CD8-positive, alpha-beta memory T cell (primary cell): ENCODE results near the gene ESPN. TPM values are rescaled to one million over a fixed set of nuclear protein-coding genes. Genes with fewer than 3 reads are reported as not detected.

Experiments used
- CTCF ChIA-PET: fragments of 350-600 bp; sonication (Branson Sonifier 250); formaldehyde crosslinking; loops from one replicate; lab custom pipeline; 2021; ENCODE audit warnings: antibody characterized with exemption; lab: Charles Lee
- POLR2A ChIA-PET: fragments of 350-600 bp; sonication (Branson Sonifier 250); formaldehyde crosslinking; loops from one replicate; lab custom pipeline; 2021; ENCODE audit warnings: antibody characterized with exemption; lab: Charles Lee
- DNase-seq, 5 donors: peaks; one replicate each; pipeline versions ENCODE4 v3.0.0 to v3.0.0-alpha.2; 2020 to 2022; ENCODE audit warnings: mixed read lengths in 1 of 5
- H3K27ac ChIP-seq: one replicate; pipeline ENCODE4 v1.7.0; 2013; ENCODE audit warnings: low read depth, mild to moderate bottlenecking, low read length, moderate library complexity
- H3K27me3 ChIP-seq: 2 replicates; pipeline ENCODE4 v1.7.0; 2013; ENCODE audit warnings: low read length, mild to moderate bottlenecking; ENCODE audit not compliant: insufficient read depth, poor library complexity, severe bottlenecking
- H3K36me3 ChIP-seq: 2 replicates; pipeline ENCODE4 v1.7.0; 2013; ENCODE audit warnings: mild to moderate bottlenecking, low read length, moderate library complexity; ENCODE audit not compliant: insufficient read depth
- H3K4me1 ChIP-seq: 2 replicates; pipeline ENCODE4 v1.7.0; 2013; ENCODE audit warnings: mild to moderate bottlenecking, low read length, moderate library complexity; ENCODE audit not compliant: insufficient read depth
- H3K4me3 ChIP-seq: 2 replicates; pipeline ENCODE4 v1.7.0; 2013; ENCODE audit warnings: mild to moderate bottlenecking, low read length
- H3K9me3 ChIP-seq: 2 replicates; pipeline ENCODE4 v1.7.0; 2013; ENCODE audit warnings: mild to moderate bottlenecking, low read length
- H3K27ac Mint-ChIP-seq, 8 donors: one replicate each; pipeline ENCODE4 v1.8.0; 2020 to 2021; ENCODE audit warnings: mixed read lengths in 8 of 8, mild to moderate bottlenecking in 6 of 8, inconsistent platforms in 3 of 8, moderate library complexity in 3 of 8
- H3K27me3 Mint-ChIP-seq, 2 donors: one replicate each; pipeline ENCODE4 v1.8.0; 2020 to 2021; ENCODE audit warnings: mixed read lengths in 2 of 2, mild to moderate bottlenecking in 1 of 2, moderate library complexity in 1 of 2
- H3K36me3 Mint-ChIP-seq, 3 donors: one replicate each; pipeline ENCODE4 v1.8.0; 2020 to 2021; ENCODE audit warnings: mixed read lengths in 3 of 3, inconsistent platforms in 1 of 3, mild to moderate bottlenecking in 1 of 3
- H3K4me1 Mint-ChIP-seq, 3 donors: one replicate each; pipeline ENCODE4 v1.8.0; 2020 to 2021; ENCODE audit warnings: mixed read lengths in 3 of 3, inconsistent platforms in 1 of 3, mild to moderate bottlenecking in 1 of 3
- H3K4me3 Mint-ChIP-seq, 7 donors: one replicate each; pipeline ENCODE4 v1.8.0; 2020 to 2021; ENCODE audit warnings: mixed read lengths in 7 of 7, mild to moderate bottlenecking in 6 of 7, moderate library complexity in 4 of 7, inconsistent platforms in 2 of 7
- H3K9me3 Mint-ChIP-seq, 5 donors: one replicate each; pipeline ENCODE4 v1.8.0; 2020 to 2022; ENCODE audit warnings: mixed read lengths in 5 of 5, mild to moderate bottlenecking in 3 of 5, moderate library complexity in 2 of 5, inconsistent platforms in 1 of 5
- polyA plus RNA-seq: library from polyadenylated mRNA; unstranded; fragments of 300-500 nt; fragmentation: Illumina TruSeq; gene quantifications from one replicate; pipeline ENCODE4 v1.2.3, GENCODE V29; 2021
- total RNA-seq, 2 experiments: library from RNA; stranded (reverse); gene quantifications; one replicate each; pipeline ENCODE4 v1.2.3, GENCODE V29; 2021

ESPN gene
- total and polyA plus RNA-seq, 3 experiments from 2014 or later: 0.28 to 0.60 (median 0.48) TPM

GRCh38 chr1:6501279-6501813 is 76.8 kb downstream of the ESPN start:
- Histone ChIP-seq H3K27me3 (peaks cover 3% of the 10 kb centered on the region), H3K9me3 (no peaks in the 10 kb centered on the region), H3K27ac (no peak overlapping the region), H3K36me3 (no peaks in the 10 kb centered on the region), H3K4me1 (peaks cover 5% of the 10 kb centered on the region), H3K4me3 (no peak overlapping the region)
- H3K4me3 Mint-ChIP-seq: peak overlapping the region in 2 of 7 donors; percentile 4 to 8
- POLR2A ChIA-PET: no interaction called here
- no peaks in the 10 kb centered on the region for H3K9me3 Mint-ChIP-seq
- DNase-seq: no peak
- CTCF ChIA-PET: interaction anchor here (2.0 kb wide), 1 partner anchor 11 kb away, joined by 5 read pairs; no protein-coding TSS in a partner anchor
- no peaks in the 10 kb centered on the region for H3K36me3 Mint-ChIP-seq
- peaks cover 7 to 17% (median 9%) of the 10 kb centered on the region in 3 donors for H3K4me1 Mint-ChIP-seq
- H3K27me3 Mint-ChIP-seq: peaks cover 2 to 6% of the 10 kb centered on the region in 2 donors
- no peak overlapping the region for H3K27ac Mint-ChIP-seq

DNA sequence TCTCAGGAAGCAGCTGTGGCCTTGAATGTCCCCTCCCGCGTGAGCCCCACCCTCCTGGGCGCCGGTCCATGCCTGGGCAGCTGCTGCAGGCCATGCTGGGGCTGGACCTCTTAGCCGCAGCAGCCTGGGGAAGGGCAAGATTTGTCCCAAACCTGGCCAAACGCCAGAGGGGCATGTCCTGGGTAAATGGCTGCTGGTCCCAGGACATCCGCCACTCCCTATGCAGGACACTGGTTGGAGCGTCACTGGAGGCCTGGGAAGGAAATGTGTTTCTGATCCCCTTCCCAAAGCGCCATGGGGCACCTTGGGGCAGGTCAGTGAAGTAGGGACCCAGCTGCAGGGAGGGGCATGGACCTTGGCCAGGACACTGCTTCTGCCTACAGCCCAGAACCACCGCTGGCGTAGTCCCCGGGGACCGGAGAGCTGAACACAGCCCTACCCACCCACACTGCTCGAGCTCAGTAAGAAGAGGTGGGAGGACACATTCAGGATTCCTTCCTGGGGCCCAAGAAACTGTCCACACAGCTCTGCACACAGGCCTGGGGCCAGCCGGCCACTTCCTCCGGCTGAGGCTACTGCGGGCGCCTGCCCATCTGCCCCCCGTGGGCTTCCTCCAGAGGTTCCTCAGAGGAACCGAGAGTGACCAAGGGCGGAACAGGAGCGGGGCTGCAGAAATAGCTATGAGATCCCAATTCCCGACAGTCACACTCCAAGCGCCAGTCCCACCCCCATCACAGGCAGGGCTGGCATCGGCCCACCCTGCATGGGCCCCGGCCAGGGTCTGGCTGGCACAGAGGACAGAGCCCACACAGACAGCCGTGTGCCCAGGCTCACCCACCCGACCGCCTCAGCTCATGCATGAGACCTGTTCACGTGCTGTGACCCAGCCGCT is 77.7 kb downstream of the ESPN start:
- CTCF ChIA-PET: interaction anchor here (1.3 to 2.0 kb wide), 2 partner anchors 12 to 79 kb away, joined by 3 to 5 read pairs; no protein-coding TSS in a partner anchor
- peaks cover 4 to 12% of the 10 kb centered on the region in 2 donors for H3K27me3 Mint-ChIP-seq
- H3K36me3 Mint-ChIP-seq: no peaks in the 10 kb centered on the region
- peaks cover 7 to 13% (median 7%) of the 10 kb centered on the region in 3 donors for H3K4me1 Mint-ChIP-seq
- Histone ChIP-seq H3K4me3 (no peak overlapping the region), H3K9me3 (no peaks in the 10 kb centered on the region), H3K27ac (no peak overlapping the region), H3K27me3 (peaks cover 2% of the 10 kb centered on the region), H3K36me3 (no peaks in the 10 kb centered on the region), H3K4me1 (peaks cover 5% of the 10 kb centered on the region)
- no peak overlapping the region for H3K27ac Mint-ChIP-seq
- POLR2A ChIA-PET: no interaction called here
- no peaks in the 10 kb centered on the region for H3K9me3 Mint-ChIP-seq
- DNase-seq: no peak
- no peak overlapping the region for H3K4me3 Mint-ChIP-seq

GRCh38 chr1:6503884-6504602 is 79.5 kb downstream of the ESPN start:
- Mint-ChIP-seq H3K27me3 (peaks cover 4 to 12% of the 10 kb centered on the region in 2 donors), H3K36me3 (no peaks in the 10 kb centered on the region), H3K4me3 (no peak overlapping the region), H3K4me1 (peaks cover 0 to 2% (median 0%) of the 10 kb centered on the region in 3 donors), H3K9me3 (no peaks in the 10 kb centered on the region), H3K27ac (no peak overlapping the region)
- H3K27ac ChIP-seq: no peak overlapping the region
- peaks cover 5% of the 10 kb centered on the region for H3K27me3 ChIP-seq
- POLR2A ChIA-PET: interaction anchor here (0.6 kb wide), 1 partner anchor 11 kb away, joined by 5 read pairs; no protein-coding TSS in a partner anchor
- no peak overlapping the region for H3K4me3 ChIP-seq
- no peaks in the 10 kb centered on the region for H3K36me3 ChIP-seq
- CTCF ChIA-PET: no interaction called here
- DNase-seq: no peak
- no peaks in the 10 kb centered on the region for H3K4me1 ChIP-seq
- H3K9me3 ChIP-seq: no peaks in the 10 kb centered on the region

DNA sequence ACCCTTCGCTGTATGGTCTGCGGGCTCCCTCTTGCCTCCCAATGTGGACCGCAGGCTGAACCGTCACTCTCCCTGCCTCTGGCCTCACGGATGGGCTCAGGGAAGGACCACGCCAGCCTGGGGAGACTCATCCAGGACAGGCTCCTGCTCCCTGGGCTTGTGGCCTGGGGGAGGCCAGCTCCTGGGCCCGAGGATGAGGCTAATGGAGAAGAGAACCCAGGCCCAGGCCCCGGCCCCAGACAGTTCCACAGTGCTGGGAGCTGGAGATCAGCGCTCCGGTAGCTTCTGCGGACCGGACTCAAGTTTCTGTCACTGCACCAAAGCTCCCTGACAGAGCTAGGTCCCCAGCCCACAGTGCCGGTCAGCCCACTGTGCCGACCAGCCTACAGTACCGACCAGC is 80.3 kb downstream of the ESPN start:
- POLR2A ChIA-PET: interaction anchor here (0.6 kb wide), 1 partner anchor 12 kb away, joined by 5 read pairs; no protein-coding TSS in a partner anchor
- Histone ChIP-seq H3K9me3 (no peaks in the 10 kb centered on the region), H3K27ac (no peak overlapping the region), H3K27me3 (peaks cover 5% of the 10 kb centered on the region), H3K4me3 (no peak overlapping the region), H3K4me1 (no peaks in the 10 kb centered on the region), H3K36me3 (no peaks in the 10 kb centered on the region)
- Mint-ChIP-seq H3K9me3 (no peaks in the 10 kb centered on the region), H3K27me3 (peaks cover 2 to 12% of the 10 kb centered on the region in 2 donors), H3K4me3 (no peak overlapping the region), H3K36me3 (no peaks in the 10 kb centered on the region), H3K27ac (no peak overlapping the region), H3K4me1 (no peaks in the 10 kb centered on the region)
- no peak for DNase-seq
- CTCF ChIA-PET: interaction anchor here (0.9 to 1.2 kb wide), 2 partner anchors 12 to 15 kb away, joined by 3 read pairs; no protein-coding TSS in a partner anchor

- Mint-ChIP-seq H3K4me3 (no peak overlapping the region), H3K4me1 (no peaks in the 10 kb centered on the region), H3K36me3 (no peaks in the 10 kb centered on the region), H3K27ac (no peak overlapping the region), H3K27me3 (peaks cover 2 to 12% of the 10 kb centered on the region in 2 donors), H3K9me3 (no peaks in the 10 kb centered on the region)
- ChIA-PET POLR2A (no interaction called here), CTCF (interaction anchor here (0.9 to 1.2 kb wide), 2 partner anchors 13 to 15 kb away, joined by 3 read pairs; no protein-coding TSS in a partner anchor)
- no peaks in the 10 kb centered on the region for H3K4me1 ChIP-seq
- H3K36me3 ChIP-seq: no peaks in the 10 kb centered on the region
- no peak for DNase-seq
- peaks cover 5% of the 10 kb centered on the region for H3K27me3 ChIP-seq
- H3K27ac ChIP-seq: no peak overlapping the region
- H3K9me3 ChIP-seq: no peaks in the 10 kb centered on the region
- no peak overlapping the region for H3K4me3 ChIP-seq
These were observed 81.0 kb downstream of the ESPN start for GRCh38 chr1:6505367-6506209.

- no peaks in the 10 kb centered on the region for H3K9me3 ChIP-seq
- peaks cover 5% of the 10 kb centered on the region for H3K27me3 ChIP-seq
- Mint-ChIP-seq H3K9me3 (no peaks in the 10 kb centered on the region), H3K27ac (no peak overlapping the region), H3K4me1 (no peaks in the 10 kb centered on the region), H3K27me3 (peaks cover 2 to 7% of the 10 kb centered on the region in 2 donors), H3K4me3 (no peak overlapping the region), H3K36me3 (no peaks in the 10 kb centered on the region)
- H3K4me3 ChIP-seq: no peak overlapping the region
- H3K4me1 ChIP-seq: no peaks in the 10 kb centered on the region
- no peak overlapping the region for H3K27ac ChIP-seq
- DNase-seq: no peak
- ChIA-PET POLR2A (no interaction called here), CTCF (no interaction called here)
- no peaks in the 10 kb centered on the region for H3K36me3 ChIP-seq
These were observed 81.8 kb downstream of the ESPN start for GRCh38 chr1:6506210-6507036.

DNA sequence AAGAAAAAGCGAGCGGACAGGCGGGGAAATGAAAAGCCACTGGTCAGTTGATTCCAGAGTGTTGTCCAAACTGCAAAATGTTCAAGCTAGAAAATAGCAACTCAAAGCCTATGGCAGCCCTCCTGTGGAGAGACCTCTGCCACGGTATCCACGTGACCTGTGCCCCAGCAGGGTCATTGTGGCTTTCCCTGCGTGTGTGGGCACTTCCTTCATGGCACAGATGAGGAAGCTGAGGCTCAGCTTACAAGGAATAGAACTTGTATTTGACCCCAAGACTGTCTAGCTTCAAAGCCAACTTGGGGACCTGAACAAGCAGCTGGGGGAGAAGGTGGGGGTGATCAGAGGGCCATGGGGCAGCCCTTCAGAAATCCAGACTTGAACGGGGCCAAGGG is 82.5 kb downstream of the ESPN start:
- Mint-ChIP-seq H3K4me1 (no peaks in the 10 kb centered on the region), H3K36me3 (no peaks in the 10 kb centered on the region), H3K27ac (no peak overlapping the region), H3K27me3 (peaks cover 2 to 6% of the 10 kb centered on the region in 2 donors), H3K4me3 (no peak overlapping the region), H3K9me3 (no peaks in the 10 kb centered on the region)
- ChIA-PET POLR2A (no interaction called here), CTCF (no interaction called here)
- DNase-seq: no peak
- Histone ChIP-seq H3K9me3 (no peaks in the 10 kb centered on the region), H3K4me1 (no peaks in the 10 kb centered on the region), H3K27me3 (peaks cover 5% of the 10 kb centered on the region), H3K4me3 (no peak overlapping the region), H3K27ac (no peak overlapping the region), H3K36me3 (no peaks in the 10 kb centered on the region)
